CD4-positive, alpha-beta T cell treated with Interleukin-17A for 1 hour (primary cell): ENCODE measurements around the gene TEPSIN.

ENCODE experiments used
- DNase-seq: peaks from one replicate; pipeline ENCODE4 v3.0.0-alpha.2; 2020

TEPSIN gene

GRCh38 chr17:81238815-81239713 lies at the start of gene TEPSIN, which contains the start of gene NDUFAF8:
TSS of gene TEPSIN (minus strand) at chr17:81239055. CDS start at chr17:81239033, 22 bp downstream.
TSS of gene NDUFAF8 (plus strand) at chr17:81239318. CDS start at chr17:81239364, 46 bp downstream.
- peak; percentile 98 for DNase-seq

- DNase-seq = peak; percentile 14
These were observed 49.0 kb upstream of the TEPSIN start for GRCh38 chr17:81287741-81288430.

- no peak for DNase-seq
These were observed 48.3 kb upstream of the TEPSIN start for GRCh38 chr17:81287152-81287551.

GRCh38 chr17:81286491-81287145 lies 47.8 kb upstream of the TEPSIN start:
- no peak for DNase-seq

- DNase-seq = no peak
These were observed 47.0 kb upstream of the TEPSIN start for GRCh38 chr17:81285894-81286293.

GRCh38 chr17:81285179-81285878 lies 46.5 kb upstream of the TEPSIN start:
- peak; percentile 64 for DNase-seq

- DNase-seq = no peak
These were observed 44.0 kb upstream of the TEPSIN start for GRCh38 chr17:81282876-81283275.

- DNase-seq = no peak
These were observed 43.3 kb upstream of the TEPSIN start for GRCh38 chr17:81282141-81282540.

- DNase-seq = no peak
These were observed 41.7 kb upstream of the TEPSIN start for GRCh38 chr17:81280571-81280970.

- no peak for DNase-seq
These were observed 40.7 kb upstream of the TEPSIN start for GRCh38 chr17:81279278-81280275.

GRCh38 chr17:81278831-81279230 lies 40.0 kb upstream of the TEPSIN start:
- no peak for DNase-seq

- no peak for DNase-seq
These were observed 39.3 kb upstream of the TEPSIN start for GRCh38 chr17:81277946-81278693.

- no peak for DNase-seq
These were observed 38.6 kb upstream of the TEPSIN start for GRCh38 chr17:81277421-81277820.

GRCh38 chr17:81276781-81277180 lies 37.9 kb upstream of the TEPSIN start:
- no peak for DNase-seq

GRCh38 chr17:81274471-81274855 lies 35.6 kb upstream of the TEPSIN start:
- no peak for DNase-seq

- no peak for DNase-seq
These were observed 35.0 kb upstream of the TEPSIN start for GRCh38 chr17:81273698-81274470.

- DNase-seq = no peak
These were observed 33.8 kb upstream of the TEPSIN start for GRCh38 chr17:81272616-81273015.

GRCh38 chr17:81271226-81271625 lies 32.4 kb upstream of the TEPSIN start:
- no peak for DNase-seq

GRCh38 chr17:81270279-81270678 lies 31.4 kb upstream of the TEPSIN start:
- no peak for DNase-seq
